Right lung (tissue), 10 donors: ENCODE results near the gene RSPH9. TPM values are rescaled to one million over a fixed set of nuclear protein-coding genes. Genes with fewer than 3 reads are reported as not detected.
A peak's percentile ranks its signal among the peaks of the same experiment; 100 is the strongest.

Source experiments
- DNase-seq, 2 donors: peaks; one replicate each; pipeline ENCODE4 v3.0.0-alpha.2; 2013
- long read RNA-seq, 8 donors: transcript quantifications; one replicate each; lab custom pipeline, GENCODE V29; 2026
- polyA plus RNA-seq, 5 donors: library from polyadenylated mRNA; unstranded; fragments of 120-200 nt; gene quantifications; one replicate each; pipeline versions ENCODE4 v1.2.1 to v1.2.3, GENCODE V29; 2013; ENCODE audit warnings: inconsistent platforms in 1 of 5, low replicate concordance in 1 of 5; ENCODE audit not compliant: insufficient read length in 5 of 5, insufficient read depth in 1 of 5

The RSPH9 gene
- polyA plus RNA-seq: 1 to 10 TPM; 2.3 to 4.9 (median 3.6) TPM
- long read RNA-seq, donor 1, transcript RSPH9-201 (5 exons, 2,534 nt): major isoform, 9 of 16 reads
- long read RNA-seq, donor 1, partial matches to known transcripts: 7 of 16 reads
- long read RNA-seq, donor 1, other reads (novel, unspliced or antisense): 0 of 16 reads
- long read RNA-seq, donor 2: 0 reads
- long read RNA-seq, donor 3, transcript RSPH9-201 (5 exons, 2,534 nt): major isoform, 5 of 5 reads
- long read RNA-seq, donor 3, partial matches to known transcripts: 0 of 5 reads
- long read RNA-seq, donor 3, other reads (novel, unspliced or antisense): 0 of 5 reads
- long read RNA-seq, donor 4, transcript RSPH9-201 (5 exons, 2,534 nt): major isoform, 8 of 8 reads
- long read RNA-seq, donor 4, partial matches to known transcripts: 0 of 8 reads
- long read RNA-seq, donor 4, other reads (novel, unspliced or antisense): 0 of 8 reads
- long read RNA-seq, donor 5, partial matches to known transcripts: 0 of 1 reads
- long read RNA-seq, donor 5, other reads (novel, unspliced or antisense): 0 of 1 reads
- long read RNA-seq, donor 6, transcript RSPH9-201 (5 exons, 2,534 nt): major isoform, 7 of 8 reads
- long read RNA-seq, donor 6, partial matches to known transcripts: 0 of 8 reads
- long read RNA-seq, donor 6, other reads (novel, unspliced or antisense): 0 of 8 reads
- long read RNA-seq, donor 7, transcript RSPH9-201 (5 exons, 2,534 nt): major isoform, 7 of 95 reads
- long read RNA-seq, donor 7, partial matches to known transcripts: 6 of 95 reads
- long read RNA-seq, donor 7, other reads (novel, unspliced or antisense): 82 of 95 reads
- long read RNA-seq, donor 8: 0 reads

GRCh38 chr6:43644940-43645612 lies at the start of gene RSPH9:
TSS of gene RSPH9 (plus strand) at chr6:43645036. CDS start at chr6:43645099, 63 bp downstream.
- DNase-seq: peak; percentile 67 to 76

- no peak for DNase-seq
Observed at GRCh38 chr6:43600595-43600994, 44.2 kb upstream of the RSPH9 start.

- no peak for DNase-seq
Observed at GRCh38 chr6:43604174-43604573, 40.7 kb upstream of the RSPH9 start.

GRCh38 chr6:43606019-43606418 lies 38.8 kb upstream of the RSPH9 start:
- DNase-seq: no peak

- peak; percentile 52 to 77 for DNase-seq
Observed at GRCh38 chr6:43608310-43608763, 36.5 kb upstream of the RSPH9 start.

- DNase-seq: no peak
Observed at GRCh38 chr6:43608807-43609206, 36.0 kb upstream of the RSPH9 start.

- DNase-seq: no peak
Observed at GRCh38 chr6:43609402-43609801, 35.4 kb upstream of the RSPH9 start.

- DNase-seq: no peak
Observed at GRCh38 chr6:43610431-43610830, 34.4 kb upstream of the RSPH9 start.

- DNase-seq: no peak
Observed at GRCh38 chr6:43613721-43614395, 31.0 kb upstream of the RSPH9 start.

- no peak for DNase-seq
Observed at GRCh38 chr6:43614396-43614730, 30.5 kb upstream of the RSPH9 start.

GRCh38 chr6:43616725-43617472 lies 27.9 kb upstream of the RSPH9 start:
- no peak for DNase-seq

GRCh38 chr6:43621078-43621835 lies 23.6 kb upstream of the RSPH9 start:
- DNase-seq: no peak

- no peak for DNase-seq
Observed at GRCh38 chr6:43621836-43622180, 23.0 kb upstream of the RSPH9 start.

GRCh38 chr6:43622541-43622940 lies 22.3 kb upstream of the RSPH9 start:
- no peak for DNase-seq

- DNase-seq: no peak
Observed at GRCh38 chr6:43623880-43624785, 20.7 kb upstream of the RSPH9 start.

- DNase-seq: no peak
Observed at GRCh38 chr6:43624786-43625288, 20.0 kb upstream of the RSPH9 start.

- DNase-seq: no peak
Observed at GRCh38 chr6:43625393-43625992, 19.3 kb upstream of the RSPH9 start.
